ENCODE data around the gene PCDHGB5.
"Not testable (repeated sequence)": the region's sequence is repeated elsewhere in the genome, so short reads cannot be mapped to it uniquely, and the experiment has no call there.

PCDHGB5 gene

GRCh38 chr5:141397756-141398551 is at the start of gene PCDHGB5:
TSS of gene PCDHGB5 (plus strand) at chr5:141397947. CDS start at chr5:141398128, 181 bp downstream.
- not testable (repeated sequence) for FAIRE-seq

- no peak for FAIRE-seq
Measured at GRCh38 chr5:141349917-141350619, 47.7 kb upstream of the PCDHGB5 start, which contains the start of gene PCDHGB1. TSS of gene PCDHGB1 (plus strand) at chr5:141350099. CDS start at chr5:141350261, 162 bp downstream.

GRCh38 chr5:141351591-141351990 is 46.2 kb upstream of the PCDHGB5 start:
- FAIRE-seq = no peak

GRCh38 chr5:141354900-141355469 is 42.8 kb upstream of the PCDHGB5 start, which contains the start of gene PCDHGA4:
TSS of gene PCDHGA4 (plus strand) at chr5:141355021. CDS start at chr5:141355108, 87 bp downstream.
- no peak for FAIRE-seq

GRCh38 chr5:141355641-141356040 is 42.1 kb upstream of the PCDHGB5 start:
- FAIRE-seq = no peak

GRCh38 chr5:141356133-141356532 is 41.6 kb upstream of the PCDHGB5 start:
- FAIRE-seq = no peak

GRCh38 chr5:141356950-141357349 is 40.8 kb upstream of the PCDHGB5 start:
- FAIRE-seq = no peak

GRCh38 chr5:141359790-141360426 is 37.8 kb upstream of the PCDHGB5 start, which contains the start of gene PCDHGB2:
TSS of gene PCDHGB2 (plus strand) at chr5:141359994. CDS start at chr5:141360136, 142 bp downstream.
- no peak for FAIRE-seq

- no peak for FAIRE-seq
Measured at GRCh38 chr5:141360685-141361084, 37.1 kb upstream of the PCDHGB5 start.

- FAIRE-seq = no peak
Measured at GRCh38 chr5:141362719-141363118, 35.0 kb upstream of the PCDHGB5 start.

- FAIRE-seq = no peak
Measured at GRCh38 chr5:141363952-141364660, 33.6 kb upstream of the PCDHGB5 start, which contains the start of gene PCDHGA5. TSS of gene PCDHGA5 (plus strand) at chr5:141364162. CDS start at chr5:141364331, 169 bp downstream.

GRCh38 chr5:141366016-141366896 is 31.5 kb upstream of the PCDHGB5 start:
- no peak for FAIRE-seq

- FAIRE-seq = no peak
Measured at GRCh38 chr5:141369994-141370848, 27.5 kb upstream of the PCDHGB5 start, which contains the start of gene PCDHGB3. TSS of gene PCDHGB3 (plus strand) at chr5:141370242. CDS start at chr5:141370395, 153 bp downstream.

- no peak for FAIRE-seq
Measured at GRCh38 chr5:141371572-141372475, 25.9 kb upstream of the PCDHGB5 start.

GRCh38 chr5:141373673-141374317 is 24.0 kb upstream of the PCDHGB5 start, which contains the start of gene PCDHGA6:
TSS of gene PCDHGA6 (plus strand) at chr5:141373891. CDS start at chr5:141374084, 193 bp downstream.
- FAIRE-seq = no peak

GRCh38 chr5:141374627-141375026 is 23.1 kb upstream of the PCDHGB5 start:
- no peak for FAIRE-seq

- FAIRE-seq = not testable (repeated sequence)
Measured at GRCh38 chr5:141375444-141376155, 22.1 kb upstream of the PCDHGB5 start.
